AG04450 (cell line): ENCODE results near the gene GPR152. TPM values are rescaled to one million over a fixed set of nuclear protein-coding genes. Genes with fewer than 3 reads are reported as not detected.

Experiments
- CTCF ChIA-PET: fragments of 300-600, 350-600 bp; formaldehyde crosslinking; extraction: SDS; loops from one replicate; lab custom pipeline; 2022; ENCODE audit warnings: antibody characterized with exemption, inconsistent platforms; lab: Charles Lee
- POLR2A ChIA-PET: fragments of 350-600 bp; formaldehyde crosslinking; extraction: SDS; loops from one replicate; lab custom pipeline; 2021; ENCODE audit warnings: antibody characterized with exemption, inconsistent platforms; lab: Yijun Ruan, JAX
- DNase-seq: peaks from one replicate; pipeline ENCODE4 v3.0.0-alpha.2; 2011; ENCODE audit warnings: low read depth, low spot score
- H3K27ac ChIP-seq: one replicate; pipeline ENCODE4 v1.5.1; 2012; ENCODE audit warnings: low read depth, low read length, control low read depth
- H3K27me3 ChIP-seq: one replicate; pipeline ENCODE4 v1.6.0; 2012; ENCODE audit warnings: low read length; ENCODE audit not compliant: control insufficient read depth, insufficient read depth
- H3K4me3 ChIP-seq: 2 replicates; pipeline ENCODE4 v1.5.1; 2011; ENCODE audit warnings: mild to moderate bottlenecking, low read depth, low read length, control low read depth
- H3K9me3 ChIP-seq: 2 replicates; pipeline ENCODE4 v1.5.1; 2012; ENCODE audit warnings: low read length; ENCODE audit not compliant: control insufficient read depth, insufficient read depth
- polyA plus RNA-seq: library from polyadenylated mRNA; depleted of rRNA; stranded (reverse); fragments of >200 nt; gene quantifications from 2 replicates; pipeline ENCODE4 v1.2.3, GENCODE V29; 2011
- TF ChIP-seq, protein P1 (sequence below): IDR thresholded peaks from 2 replicates; pipeline ENCODE4 v1.5.1; 2011; ENCODE audit warnings: low read depth, low read length, control low read depth, inconsistent platforms

Gene GPR152
- polyA plus RNA-seq, 1 experiment = not detected

GRCh38 chr11:67409781-67410368 is 42.7 kb downstream of the GPR152 start:
- Histone ChIP-seq H3K27ac (no peak overlapping the region), H3K9me3 (no peaks in the 10 kb centered on the region; the same call in 1 of the 2 replicates), H3K27me3 (peaks cover 39% of the 10 kb centered on the region), H3K4me3 (no peak overlapping the region)
- ChIA-PET POLR2A (no interaction called here), CTCF (no interaction called here)
- TF ChIP-seq, protein P1, sequence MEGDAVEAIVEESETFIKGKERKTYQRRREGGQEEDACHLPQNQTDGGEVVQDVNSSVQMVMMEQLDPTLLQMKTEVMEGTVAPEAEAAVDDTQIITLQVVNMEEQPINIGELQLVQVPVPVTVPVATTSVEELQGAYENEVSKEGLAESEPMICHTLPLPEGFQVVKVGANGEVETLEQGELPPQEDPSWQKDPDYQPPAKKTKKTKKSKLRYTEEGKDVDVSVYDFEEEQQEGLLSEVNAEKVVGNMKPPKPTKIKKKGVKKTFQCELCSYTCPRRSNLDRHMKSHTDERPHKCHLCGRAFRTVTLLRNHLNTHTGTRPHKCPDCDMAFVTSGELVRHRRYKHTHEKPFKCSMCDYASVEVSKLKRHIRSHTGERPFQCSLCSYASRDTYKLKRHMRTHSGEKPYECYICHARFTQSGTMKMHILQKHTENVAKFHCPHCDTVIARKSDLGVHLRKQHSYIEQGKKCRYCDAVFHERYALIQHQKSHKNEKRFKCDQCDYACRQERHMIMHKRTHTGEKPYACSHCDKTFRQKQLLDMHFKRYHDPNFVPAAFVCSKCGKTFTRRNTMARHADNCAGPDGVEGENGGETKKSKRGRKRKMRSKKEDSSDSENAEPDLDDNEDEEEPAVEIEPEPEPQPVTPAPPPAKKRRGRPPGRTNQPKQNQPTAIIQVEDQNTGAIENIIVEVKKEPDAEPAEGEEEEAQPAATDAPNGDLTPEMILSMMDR = no peak
- DNase-seq = no peak

DNA sequence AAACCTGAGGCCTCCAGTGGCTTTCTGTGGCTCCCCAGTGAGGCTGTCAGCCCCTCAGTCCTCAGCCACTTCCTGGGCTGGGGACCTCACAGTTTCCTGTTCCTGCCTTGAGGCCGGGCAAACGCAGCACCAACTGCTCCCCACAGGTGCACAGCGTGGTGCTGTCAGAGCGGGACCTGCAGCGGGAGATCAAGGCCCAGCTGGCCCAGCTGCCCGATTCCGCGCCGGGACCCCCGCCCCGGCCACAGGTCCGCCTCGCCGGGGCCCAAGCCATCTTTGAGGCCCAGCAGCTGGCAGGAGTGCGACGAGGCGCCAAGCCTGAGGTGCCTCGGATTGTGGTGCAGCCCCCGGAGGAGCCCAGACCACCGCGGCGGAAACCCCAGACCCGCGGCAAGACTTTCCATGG is 43.3 kb downstream of the GPR152 start:
- H3K9me3 ChIP-seq = no peaks in the 10 kb centered on the region; the same call in 1 of the 2 replicates
- DNase-seq = no peak
- TF ChIP-seq, protein P1 = no peak
- H3K4me3 ChIP-seq = no peak overlapping the region
- H3K27ac ChIP-seq = no peak overlapping the region
- peaks cover 35% of the 10 kb centered on the region for H3K27me3 ChIP-seq
- POLR2A ChIA-PET = no interaction called here
- CTCF ChIA-PET = no interaction called here

GRCh38 chr11:67408437-67409200 is 43.9 kb downstream of the GPR152 start:
- DNase-seq = no peak
- TF ChIP-seq, protein P1 = no peak
- no peaks in the 10 kb centered on the region; the same call in 1 of the 2 replicates for H3K9me3 ChIP-seq
- H3K27ac ChIP-seq = no peak overlapping the region
- ChIA-PET POLR2A (no interaction called here), CTCF (no interaction called here)
- H3K4me3 ChIP-seq = no peak overlapping the region
- peaks cover 35% of the 10 kb centered on the region for H3K27me3 ChIP-seq

- Histone ChIP-seq H3K27ac (no peak overlapping the region), H3K9me3 (no peaks in the 10 kb centered on the region; the same call in 1 of the 2 replicates), H3K27me3 (peaks cover 30% of the 10 kb centered on the region), H3K4me3 (no peak overlapping the region)
- CTCF ChIA-PET = no interaction called here
- POLR2A ChIA-PET = interaction anchor here (1.1 kb wide), 1 partner anchor 1507 kb away, joined by 4 read pairs; no protein-coding TSS in a partner anchor
- TF ChIP-seq, protein P1 = no peak
- DNase-seq = no peak
Observed at GRCh38 chr11:67407688-67408163, 44.8 kb downstream of the GPR152 start.
